Activated CD4-positive, CD25-positive, alpha-beta regulatory T cell treated with anti-CD3 and anti-CD28 coated beads, Interleukin-2, amount 50 U/mL, for 24 hours (primary cell): ENCODE results near the gene SLC4A1AP.
A peak's percentile ranks its signal among the peaks of the same experiment; 100 is the strongest.
"Not testable (repeated sequence)": the region's sequence is repeated elsewhere in the genome, so short reads cannot be mapped to it uniquely, and the experiment has no call there.

ENCODE experiments used
- ATAC-seq, 2 donors: fragments of 150-1000 bp; cut with Tn5 transposase; one replicate each; pipeline ENCODE4 v1.10.0; 2021; ENCODE audit warnings: mild to moderate bottlenecking in 1 of 2, moderate library complexity in 1 of 2

The SLC4A1AP gene, protein sequence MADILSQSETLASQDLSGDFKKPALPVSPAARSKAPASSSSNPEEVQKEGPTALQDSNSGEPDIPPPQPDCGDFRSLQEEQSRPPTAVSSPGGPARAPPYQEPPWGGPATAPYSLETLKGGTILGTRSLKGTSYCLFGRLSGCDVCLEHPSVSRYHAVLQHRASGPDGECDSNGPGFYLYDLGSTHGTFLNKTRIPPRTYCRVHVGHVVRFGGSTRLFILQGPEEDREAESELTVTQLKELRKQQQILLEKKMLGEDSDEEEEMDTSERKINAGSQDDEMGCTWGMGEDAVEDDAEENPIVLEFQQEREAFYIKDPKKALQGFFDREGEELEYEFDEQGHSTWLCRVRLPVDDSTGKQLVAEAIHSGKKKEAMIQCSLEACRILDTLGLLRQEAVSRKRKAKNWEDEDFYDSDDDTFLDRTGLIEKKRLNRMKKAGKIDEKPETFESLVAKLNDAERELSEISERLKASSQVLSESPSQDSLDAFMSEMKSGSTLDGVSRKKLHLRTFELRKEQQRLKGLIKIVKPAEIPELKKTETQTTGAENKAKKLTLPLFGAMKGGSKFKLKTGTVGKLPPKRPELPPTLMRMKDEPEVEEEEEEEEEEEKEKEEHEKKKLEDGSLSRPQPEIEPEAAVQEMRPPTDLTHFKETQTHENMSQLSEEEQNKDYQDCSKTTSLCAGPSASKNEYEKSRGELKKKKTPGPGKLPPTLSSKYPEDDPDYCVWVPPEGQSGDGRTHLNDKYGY

DNA sequence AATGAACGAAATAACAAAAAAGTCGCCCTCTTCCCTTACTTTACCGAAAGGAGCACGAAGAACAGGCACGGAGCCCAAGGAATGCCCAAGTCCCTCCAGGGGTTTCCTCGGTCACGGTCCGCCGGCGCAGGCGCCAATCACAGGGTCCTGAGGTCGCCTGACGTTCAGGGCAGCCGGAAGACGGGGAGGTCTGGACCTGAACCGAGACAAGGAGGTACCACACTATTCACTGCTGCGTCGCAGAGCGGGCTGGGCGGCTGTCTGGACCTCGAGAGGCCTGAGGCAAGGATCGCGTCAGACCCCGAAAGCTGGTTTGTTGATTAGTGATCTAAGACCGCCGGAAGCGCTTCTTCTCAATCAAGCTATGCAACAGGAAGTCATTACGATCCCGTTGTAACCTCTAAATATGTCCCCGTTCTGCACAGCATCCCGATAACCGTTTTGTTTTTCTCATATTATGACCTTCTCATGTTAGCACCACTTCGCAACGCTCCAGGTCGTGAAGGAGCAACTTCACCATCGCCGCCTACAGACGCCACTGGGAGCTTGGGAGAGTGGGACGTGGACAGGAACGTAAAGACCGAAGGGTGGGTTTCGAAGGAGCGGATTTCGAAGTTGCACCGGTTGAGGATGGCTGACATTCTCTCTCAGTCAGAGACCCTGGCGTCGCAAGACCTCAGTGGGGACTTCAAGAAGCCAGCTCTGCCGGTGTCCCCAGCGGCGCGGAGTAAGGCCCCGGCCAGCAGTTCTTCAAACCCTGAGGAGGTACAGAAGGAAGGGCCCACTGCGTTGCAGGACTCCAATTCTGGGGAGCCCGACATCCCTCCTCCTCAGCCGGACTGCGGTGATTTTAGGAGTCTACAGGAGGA, at the start of gene SLC4A1AP, which contains the start of gene SUPT7L:
Gene SLC4A1AP, plus strand, starts transcription at position 605 of the 869 bp plus-strand sequence. Its CDS starts 26 bp downstream, at position 631.
Gene SUPT7L, minus strand, starts transcription at position 330 of the 869 bp plus-strand sequence. CDS start 1,422 bp downstream, outside the sequence.
- peak; percentile 85 to 86 for ATAC-seq

DNA sequence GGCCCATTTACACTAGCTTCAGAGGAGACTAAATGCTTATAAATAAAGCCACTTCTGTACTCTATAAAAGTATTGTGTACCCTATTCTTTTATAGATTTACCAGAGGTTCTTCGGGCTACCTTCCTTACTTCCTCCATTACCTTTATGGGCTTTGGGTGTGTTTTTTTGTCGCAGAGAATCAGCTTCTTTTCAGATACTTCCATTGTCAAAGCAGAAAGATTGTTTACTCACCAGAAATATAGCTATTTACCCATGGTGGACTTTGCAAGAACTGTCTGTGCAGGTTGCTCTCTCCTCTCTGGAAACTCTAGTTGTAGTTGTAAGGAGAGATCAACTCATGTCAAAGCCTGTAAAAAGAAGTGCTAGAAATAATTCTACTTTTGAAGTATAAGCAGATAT, 49.7 kb upstream of the SLC4A1AP start:
- no peak for ATAC-seq

DNA sequence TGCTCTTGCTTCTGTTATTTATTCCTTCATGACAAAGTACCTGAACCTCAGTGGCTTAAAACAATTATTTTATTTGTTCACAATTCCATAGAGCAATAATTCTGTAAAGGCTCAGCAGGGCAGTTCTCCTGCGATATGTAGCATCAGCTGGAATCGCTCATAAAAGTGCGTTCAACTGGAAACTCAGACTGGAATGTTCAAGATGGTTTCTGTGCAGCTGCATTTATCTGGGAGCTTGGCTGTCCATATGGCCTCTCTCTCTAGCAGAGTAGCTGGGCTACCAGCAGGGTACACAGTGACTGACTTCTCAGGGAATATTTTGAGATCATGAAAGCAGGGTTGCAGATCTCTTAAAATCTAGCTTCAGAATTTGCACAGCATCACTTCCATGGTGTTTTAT, 48.4 kb upstream of the SLC4A1AP start:
- no peak for ATAC-seq

DNA sequence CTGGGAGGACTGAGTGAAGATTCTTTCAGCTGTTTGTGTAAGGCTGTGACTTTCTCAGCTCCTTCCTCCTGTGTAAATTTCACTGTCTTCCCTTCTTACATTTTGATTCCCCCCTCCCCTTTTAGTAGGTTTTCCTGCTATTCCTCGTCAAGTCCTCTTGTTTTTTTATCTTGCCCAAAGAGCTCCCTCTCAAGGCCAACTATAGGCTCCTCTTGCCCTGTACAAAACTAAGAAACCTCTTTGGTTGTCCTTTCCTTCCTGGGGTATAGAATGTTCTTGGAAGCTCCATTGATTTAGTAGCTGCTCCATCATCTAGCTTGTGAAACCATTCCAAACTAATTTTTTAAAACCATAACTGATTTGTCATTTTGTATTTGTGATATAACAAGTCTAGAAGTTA, 42.2 kb upstream of the SLC4A1AP start:
- no peak for ATAC-seq

DNA sequence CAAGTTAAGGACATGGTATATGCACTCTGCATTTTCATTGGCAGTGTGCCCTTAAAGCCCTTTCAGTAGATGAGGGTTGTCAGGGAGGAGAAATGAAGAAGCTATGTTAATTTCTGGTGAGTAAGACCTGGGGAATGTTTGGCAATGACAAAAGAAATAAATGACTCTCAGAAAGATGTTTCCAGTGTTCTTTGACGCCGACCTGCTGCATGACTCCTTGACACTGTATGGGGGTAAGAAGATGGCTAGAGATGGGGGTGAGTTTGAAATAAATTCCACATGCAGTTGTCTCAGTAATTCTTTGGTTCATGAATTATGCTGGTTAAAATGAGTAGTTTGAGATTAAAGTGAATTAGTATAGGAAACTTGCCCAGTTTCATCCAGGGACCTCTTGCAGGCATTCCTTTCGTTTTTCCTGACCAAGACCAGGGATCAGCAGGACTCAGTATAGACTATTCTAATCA, 40.7 kb upstream of the SLC4A1AP start:
- ATAC-seq: no peak

DNA sequence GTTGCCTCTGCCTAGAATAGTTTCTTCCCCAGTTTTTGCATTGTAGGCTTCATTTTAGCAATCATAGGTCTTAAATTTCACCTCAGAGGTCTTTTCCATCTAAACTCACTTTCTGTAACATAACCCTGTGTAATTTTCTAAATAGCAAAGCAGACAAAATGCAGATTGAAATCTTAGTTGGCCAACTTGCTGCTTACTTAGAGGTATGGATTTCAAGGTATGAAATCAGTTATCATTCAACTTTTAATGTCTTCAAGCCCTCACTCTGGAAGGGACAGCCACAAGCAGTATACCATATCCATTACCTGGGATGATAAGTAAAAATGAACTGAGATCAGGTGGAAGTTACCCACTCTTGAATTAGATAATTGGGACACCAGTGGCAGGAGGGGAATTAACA, 38.7 kb upstream of the SLC4A1AP start:
- no peak for ATAC-seq

DNA sequence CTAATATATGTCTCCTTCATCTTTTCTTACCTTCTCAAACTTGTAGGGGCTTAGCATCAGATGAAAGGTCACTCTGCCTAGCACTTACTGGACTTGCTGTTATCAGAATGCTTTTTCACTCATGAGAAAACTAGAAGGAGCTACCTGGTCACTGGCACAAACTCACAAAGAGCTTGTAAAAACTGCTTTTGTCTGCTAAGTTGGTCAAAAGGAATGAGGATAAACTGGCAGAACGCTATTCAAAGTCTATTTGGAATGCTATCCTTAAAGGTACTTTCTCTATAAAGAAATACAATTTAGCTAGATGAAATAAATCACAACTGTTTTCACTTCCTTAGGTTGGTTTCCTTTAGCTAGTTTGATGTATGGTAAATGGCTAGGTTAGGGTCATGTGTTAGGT, 37.4 kb upstream of the SLC4A1AP start:
- ATAC-seq: not testable (repeated sequence)

DNA sequence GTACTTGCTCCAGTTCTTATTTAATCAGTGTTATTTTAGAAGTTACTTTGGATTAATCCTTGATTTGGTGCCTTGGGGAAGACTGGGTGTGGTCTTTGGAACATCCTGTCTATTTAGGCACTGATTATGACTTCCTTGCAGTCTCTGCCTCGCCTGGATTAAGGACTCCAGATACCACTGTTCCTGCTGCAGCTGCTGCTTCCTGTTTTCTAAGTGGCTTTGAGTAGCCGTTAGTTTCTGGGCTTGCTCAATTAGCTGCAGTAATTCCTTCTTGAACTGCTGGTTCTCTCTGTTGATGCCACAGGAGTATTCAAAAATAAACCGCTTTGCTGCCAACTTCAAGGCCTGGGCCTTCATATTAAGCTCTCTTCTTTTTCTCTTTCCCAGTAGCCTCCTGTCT, 36.8 kb upstream of the SLC4A1AP start:
- ATAC-seq: not testable (repeated sequence)

DNA sequence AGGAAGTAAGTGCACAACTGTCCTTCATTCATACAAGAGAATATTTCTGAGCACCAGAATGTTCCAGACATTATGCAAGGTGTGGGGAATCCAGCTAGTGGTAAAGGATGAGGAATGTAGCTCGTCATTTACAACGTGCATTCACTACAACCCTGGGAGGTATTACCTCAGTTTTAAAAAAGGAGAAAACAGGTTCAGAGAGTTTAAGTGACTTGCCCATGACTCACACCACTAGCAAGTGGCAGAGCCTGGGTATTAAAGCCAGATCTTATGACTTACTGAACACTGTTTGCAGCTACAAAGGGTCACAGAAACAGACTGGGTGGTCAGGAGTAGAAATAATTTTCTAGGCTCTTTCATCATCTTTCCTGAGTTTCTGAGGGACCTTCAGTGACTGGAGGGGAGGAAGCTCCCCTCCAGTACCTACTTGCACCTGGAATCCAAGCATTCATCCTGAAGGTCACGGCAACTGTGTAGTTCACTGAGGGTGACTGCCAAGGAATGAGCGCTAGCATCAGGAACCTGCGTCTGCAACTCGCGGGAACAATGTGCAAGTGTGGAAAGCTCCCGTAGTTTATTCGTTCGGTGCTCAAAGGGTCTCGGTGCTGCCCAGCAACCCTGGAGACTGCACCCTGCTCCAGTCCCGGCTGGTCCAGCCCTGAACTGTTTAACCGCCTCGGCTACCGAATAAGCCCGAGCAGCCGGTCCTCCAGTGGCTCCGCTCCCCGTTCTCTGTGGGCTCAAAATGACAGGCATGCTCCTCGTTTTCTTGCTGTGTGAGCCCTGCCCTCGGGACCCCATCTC, 35.5 kb upstream of the SLC4A1AP start:
- ATAC-seq: peak; percentile 48 to 57

DNA sequence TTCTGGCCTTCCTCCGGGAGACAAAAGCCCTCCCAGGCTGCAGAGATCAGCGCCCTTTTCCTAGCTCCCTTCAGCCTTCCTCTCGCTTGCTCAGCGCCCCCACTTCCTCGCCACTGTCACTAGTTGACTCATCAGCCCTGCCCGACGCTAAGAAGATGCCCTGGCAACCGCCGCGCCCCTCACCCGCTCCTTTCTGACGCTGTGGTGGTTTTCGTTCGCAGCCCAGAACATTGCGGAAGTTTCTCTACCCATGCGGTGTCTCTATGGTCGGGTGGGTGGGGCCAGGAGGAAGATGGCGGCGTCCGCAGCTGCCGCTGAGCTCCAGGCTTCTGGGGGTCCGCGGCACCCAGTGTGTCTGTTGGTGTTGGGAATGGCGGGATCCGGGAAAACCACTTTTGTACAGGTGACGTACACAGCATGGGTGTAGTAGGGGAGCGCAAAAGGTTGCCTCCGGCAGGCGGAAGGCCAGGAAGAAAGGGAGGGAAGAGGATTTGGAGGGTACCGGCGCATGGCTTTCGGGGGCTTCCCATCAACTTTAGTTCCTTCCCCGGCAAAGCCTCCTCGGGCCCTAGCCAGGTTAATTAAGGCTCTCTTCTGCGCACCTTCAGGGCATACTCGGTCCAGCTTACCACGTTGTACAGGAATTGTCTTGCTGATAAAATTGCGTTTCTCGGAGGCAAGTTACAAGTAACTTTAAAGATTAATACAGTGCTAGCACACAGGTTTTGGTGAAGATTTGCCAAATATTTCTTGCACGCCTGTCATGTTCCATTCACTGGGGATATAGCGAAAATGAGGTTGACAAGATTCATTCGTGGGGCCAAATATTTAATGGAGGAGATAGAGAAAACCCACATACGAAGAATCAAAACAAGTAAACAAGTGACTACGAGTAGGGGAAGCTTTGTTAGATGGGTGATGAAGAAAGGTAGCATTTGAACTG, 34.7 kb upstream of the SLC4A1AP start, which contains the start of the genes CCDC121 and GPN1:
Gene CCDC121, minus strand, starts transcription at position 246 of the 943 bp plus-strand sequence. CDS start 1,213 bp downstream, outside the sequence.
Gene GPN1, plus strand, starts transcription at position 284 of the 943 bp plus-strand sequence. Its CDS starts 9 bp downstream, at position 293.
- ATAC-seq: peak; percentile 99 to 100

DNA sequence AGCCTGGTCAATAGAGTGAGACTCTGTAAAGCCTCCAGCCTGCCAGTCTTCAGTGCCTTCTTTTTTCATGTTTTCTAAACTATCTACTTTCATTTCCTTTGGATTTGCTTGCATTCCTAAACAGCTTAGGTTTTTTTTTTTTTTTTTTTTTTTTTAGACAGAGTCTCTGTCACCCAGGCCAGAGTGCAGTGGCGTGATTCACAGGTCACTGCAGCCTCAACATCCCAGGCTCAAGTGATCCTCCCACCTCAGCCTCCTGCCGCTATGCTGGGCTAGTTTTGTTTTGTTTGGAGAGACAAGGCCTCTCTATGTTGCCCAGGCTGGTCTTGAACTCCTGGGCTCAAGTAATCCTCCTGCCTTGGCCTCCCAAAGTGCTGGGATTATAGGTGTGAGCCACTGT, 33.4 kb upstream of the SLC4A1AP start:
- not testable (repeated sequence) for ATAC-seq

DNA sequence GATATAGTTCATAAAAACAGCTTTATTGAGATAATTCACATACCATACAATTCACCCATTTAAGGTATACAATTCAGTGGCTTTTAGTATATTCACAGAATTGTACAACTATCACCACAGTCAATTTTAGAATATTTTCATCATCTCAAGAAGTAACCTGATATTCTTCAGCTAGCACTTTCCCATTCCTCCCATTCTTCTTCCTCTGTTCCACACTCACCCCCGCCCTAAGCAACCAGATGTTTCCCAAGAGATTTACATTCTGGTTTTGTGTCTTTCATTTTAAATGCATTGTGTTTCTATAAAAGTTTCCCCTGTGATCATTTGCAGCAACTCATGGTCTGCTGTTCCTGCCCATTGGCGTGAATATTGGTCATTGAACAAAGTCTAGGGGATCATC, 29.4 kb upstream of the SLC4A1AP start:
- no peak for ATAC-seq

DNA sequence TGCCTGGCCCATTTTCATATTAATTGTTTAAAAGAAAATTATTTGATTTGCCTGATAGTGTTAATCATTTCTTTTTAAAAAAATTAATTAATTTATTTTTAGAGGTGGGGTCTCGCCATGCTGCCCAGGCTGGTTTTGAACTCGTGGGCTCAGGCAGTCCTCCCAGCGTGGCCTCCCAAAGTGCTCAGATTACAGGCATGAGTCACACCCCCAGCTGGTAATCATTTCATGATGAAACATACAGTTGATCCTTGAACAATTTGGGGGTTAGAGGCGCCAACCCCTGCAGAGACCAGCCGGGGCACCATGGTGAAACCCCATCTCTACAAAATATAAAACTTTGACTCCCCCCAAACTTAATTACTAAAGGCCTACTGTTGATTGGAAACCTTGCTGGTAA, 26.9 kb upstream of the SLC4A1AP start:
- ATAC-seq: no peak

DNA sequence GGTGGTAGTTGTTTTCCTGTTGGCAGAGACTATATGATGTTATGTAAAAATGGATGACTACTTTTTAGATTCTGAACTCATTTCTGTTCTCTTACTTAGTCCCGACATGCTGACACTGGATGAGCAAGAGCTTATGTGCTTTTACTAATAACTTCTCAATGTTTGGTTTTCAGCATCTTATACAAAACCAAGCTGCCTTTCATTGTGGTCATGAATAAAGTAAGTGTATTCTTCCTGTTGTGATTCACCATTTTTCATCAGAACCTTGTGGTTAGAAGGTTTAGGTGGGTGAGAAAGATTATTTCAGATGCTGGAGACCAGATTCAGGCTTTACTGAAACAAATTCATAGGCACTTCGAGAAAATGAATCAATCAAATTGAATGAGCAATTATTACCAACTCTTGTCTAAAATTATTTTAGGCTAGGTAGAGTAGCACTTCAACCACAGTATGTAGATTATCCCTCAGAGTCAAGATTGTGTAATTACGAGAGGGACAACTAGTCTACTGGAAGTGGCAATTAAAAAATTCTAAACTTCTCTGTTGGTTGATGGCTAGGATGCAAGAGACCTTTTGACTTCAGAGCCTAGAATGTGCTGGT, 25.6 kb upstream of the SLC4A1AP start:
- peak; percentile 91 to 94 for ATAC-seq

DNA sequence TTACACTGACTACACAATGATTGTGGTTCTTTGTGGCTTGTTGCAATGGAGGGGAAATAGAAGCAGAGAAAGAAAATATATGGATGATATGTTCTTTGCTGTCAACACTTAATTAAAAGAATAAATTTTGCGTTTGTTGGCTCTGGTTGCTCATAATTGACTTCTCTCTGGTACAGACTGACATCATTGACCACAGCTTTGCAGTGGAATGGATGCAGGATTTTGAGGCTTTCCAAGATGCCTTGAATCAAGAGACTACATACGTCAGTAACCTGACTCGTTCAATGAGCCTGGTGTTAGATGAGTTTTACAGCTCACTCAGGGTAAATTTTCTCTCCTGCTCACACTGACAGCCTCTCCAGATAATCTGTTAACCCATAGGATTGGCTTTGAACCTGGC, 25.0 kb upstream of the SLC4A1AP start:
- ATAC-seq: no peak

DNA sequence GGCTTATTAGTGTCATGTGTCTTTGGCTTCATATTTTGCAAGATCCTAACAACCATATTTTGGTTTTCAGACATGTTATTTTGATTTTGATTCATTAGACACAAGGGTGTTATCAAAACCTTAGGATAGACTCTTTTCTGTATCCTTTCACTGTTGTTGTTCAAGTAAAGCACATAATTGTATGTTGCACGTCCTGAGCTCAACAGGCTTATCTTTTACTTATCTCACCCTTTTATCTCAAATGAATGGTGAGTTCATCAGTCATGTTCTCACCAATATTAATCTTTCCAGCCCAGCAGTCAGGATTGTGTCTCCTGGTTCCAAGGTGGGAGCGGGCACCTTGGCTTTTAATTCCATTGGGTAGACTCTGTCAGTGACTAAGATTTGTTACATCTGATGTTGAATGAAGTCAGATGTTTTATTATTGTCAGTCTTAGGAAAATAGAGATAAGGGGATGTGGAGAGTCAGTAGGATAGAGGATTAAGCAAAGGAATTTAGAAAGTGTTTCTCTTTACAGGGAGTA, 22.9 kb upstream of the SLC4A1AP start:
- no peak for ATAC-seq

DNA sequence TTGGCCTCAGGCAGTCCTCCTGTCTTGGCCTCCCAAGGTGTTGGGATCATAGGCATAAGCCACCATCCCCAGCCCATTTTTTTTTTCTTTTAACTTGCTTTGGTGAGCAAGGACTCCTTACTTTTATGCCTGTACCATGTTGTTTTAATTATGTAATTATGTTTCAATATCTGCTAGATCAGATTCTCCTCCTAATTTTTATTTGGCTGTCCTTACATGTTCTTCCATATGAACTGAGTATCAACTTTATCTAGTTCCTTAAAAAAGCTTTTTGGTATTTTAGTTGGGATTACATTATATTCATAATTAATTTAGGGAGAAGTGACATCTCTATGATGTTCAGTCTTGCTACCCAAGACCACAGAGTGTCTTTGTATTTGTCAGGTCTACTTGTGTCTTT, 18.5 kb upstream of the SLC4A1AP start:
- ATAC-seq: no peak

DNA sequence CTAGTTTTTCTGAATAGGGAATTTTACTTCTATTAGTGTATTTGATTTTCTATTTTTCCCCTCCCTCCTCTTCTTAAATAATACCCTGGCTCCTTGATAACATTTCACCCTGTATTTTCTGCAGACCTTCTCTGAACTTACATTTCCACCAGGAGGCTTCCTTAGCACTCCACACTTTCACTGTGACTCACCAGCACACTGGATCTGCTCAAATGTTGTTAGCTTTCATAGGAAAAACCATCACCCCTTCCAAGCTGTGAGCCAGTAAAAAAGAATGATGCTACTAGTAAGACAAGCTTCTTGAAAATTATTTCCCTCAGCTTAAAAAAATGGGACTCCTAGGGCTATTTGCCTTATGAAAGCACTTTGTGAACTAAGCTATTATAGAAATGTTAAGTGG, 16.4 kb upstream of the SLC4A1AP start:
- no peak for ATAC-seq

DNA sequence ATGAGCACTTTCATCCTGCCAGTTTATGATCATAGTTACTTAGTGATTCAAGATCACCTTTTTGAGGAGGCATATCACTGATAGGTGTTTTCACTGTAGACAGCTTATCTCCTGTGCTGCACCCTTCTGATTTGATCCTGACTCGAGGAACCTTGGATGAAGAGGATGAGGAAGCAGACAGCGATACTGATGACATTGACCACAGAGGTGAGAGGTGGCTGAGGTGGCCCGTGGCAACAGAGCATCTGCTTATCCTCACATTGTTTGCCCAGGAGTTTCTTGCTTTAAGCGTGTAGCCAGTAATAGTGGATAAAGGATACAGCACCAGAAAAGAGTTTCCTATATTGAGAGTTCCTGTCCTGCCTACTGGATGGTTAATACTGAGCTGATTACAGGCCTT, 16.0 kb upstream of the SLC4A1AP start:
- no peak for ATAC-seq

DNA sequence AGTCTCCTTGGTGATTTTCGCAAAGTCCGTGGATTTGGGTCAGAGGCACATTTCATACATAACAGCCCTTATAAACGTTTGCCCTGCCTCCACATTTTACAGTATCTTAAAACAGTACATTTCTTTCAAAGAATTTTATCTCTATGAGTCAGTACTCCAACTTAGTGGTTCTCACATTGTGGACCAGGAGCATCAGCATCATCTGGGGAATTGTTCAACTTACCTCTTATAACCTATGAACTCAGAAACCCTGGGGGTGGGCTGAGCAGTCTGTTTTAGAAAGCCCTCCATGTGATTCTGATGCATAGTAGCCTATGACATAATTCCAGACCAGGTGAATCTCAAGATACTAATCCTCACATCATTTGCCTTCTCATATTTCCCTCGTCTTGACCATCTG, 12.6 kb upstream of the SLC4A1AP start:
- ATAC-seq: no peak
